HL-60 (cell line): ENCODE data around the gene HOXC13.

Source experiments
- microRNA-seq: library from miRNA; unstranded; fragments of <30 nt; microRNA quantifications from one replicate; pipeline ENCODE4, GENCODE V29; 2018

HOXC13 gene

Small RNAs within 50 kb of the gene (microRNA-seq; reads per million reads assigned to microRNA genes)
- gene MIR196A2 = 115 reads per million, percentile 71 among the genes with 10 or more reads in this experiment
